SIG-M5 treated with dmso at 0.1 percent for 504 hours (cell line): ENCODE results near the gene SH3RF3.

Experiments
- DNase-seq: peaks from one replicate; lab custom pipeline; 2025; ENCODE audit not compliant: unreplicated experiment; lab: John Stamatoyannopoulos, UW

Gene SH3RF3

GRCh38 chr2:109277406-109277805, 148.4 kb downstream of the SH3RF3 start:
- no peak for DNase-seq

- DNase-seq: no peak
Observed at GRCh38 chr2:109279243-109279860, 150.3 kb downstream of the SH3RF3 start.

GRCh38 chr2:109280804-109281203, 151.8 kb downstream of the SH3RF3 start:
- DNase-seq: no peak

GRCh38 chr2:109282360-109282759, 153.4 kb downstream of the SH3RF3 start:
- no peak for DNase-seq

- DNase-seq: no peak
Observed at GRCh38 chr2:109282865-109283264, 153.9 kb downstream of the SH3RF3 start.

GRCh38 chr2:109284826-109285225, 155.8 kb downstream of the SH3RF3 start:
- DNase-seq: no peak

GRCh38 chr2:109285244-109285651, 156.2 kb downstream of the SH3RF3 start:
- DNase-seq: no peak

GRCh38 chr2:109287413-109287812, 158.4 kb downstream of the SH3RF3 start:
- DNase-seq: no peak

- no peak for DNase-seq
Observed at GRCh38 chr2:109287838-109288237, 158.8 kb downstream of the SH3RF3 start.

GRCh38 chr2:109288544-109289368, 159.8 kb downstream of the SH3RF3 start:
- no peak for DNase-seq

GRCh38 chr2:109289504-109290222, 160.7 kb downstream of the SH3RF3 start:
- DNase-seq: no peak

GRCh38 chr2:109290887-109291643, 162.1 kb downstream of the SH3RF3 start:
- DNase-seq: no peak

GRCh38 chr2:109292386-109292785, 163.4 kb downstream of the SH3RF3 start:
- no peak for DNase-seq

GRCh38 chr2:109293663-109294062, 164.7 kb downstream of the SH3RF3 start:
- no peak for DNase-seq

GRCh38 chr2:109294523-109294922, 165.5 kb downstream of the SH3RF3 start:
- DNase-seq: no peak

GRCh38 chr2:109295070-109295780, 166.2 kb downstream of the SH3RF3 start:
- no peak for DNase-seq

- no peak for DNase-seq
Observed at GRCh38 chr2:109295781-109296117, 166.7 kb downstream of the SH3RF3 start.

GRCh38 chr2:109297566-109298490, 168.8 kb downstream of the SH3RF3 start:
- DNase-seq: no peak

GRCh38 chr2:109298851-109299250, 169.8 kb downstream of the SH3RF3 start:
- DNase-seq: no peak

- no peak for DNase-seq
Observed at GRCh38 chr2:109299536-109299935, 170.5 kb downstream of the SH3RF3 start.
